BJ (cell line): ENCODE results near the gene SMAD6. TPM values are rescaled to one million over a fixed set of nuclear protein-coding genes. Genes with fewer than 3 reads are reported as not detected.

ENCODE experiments used
- CTCF ChIA-PET: fragments of 350-600 bp; formaldehyde crosslinking; extraction: SDS; loops from one replicate; lab custom pipeline; 2021; ENCODE audit warnings: antibody characterized with exemption, inconsistent platforms; lab: Yijun Ruan, JAX
- POLR2A ChIA-PET: fragments of 300-600 bp; sonication (Branson Sonifier 250); formaldehyde crosslinking; extraction: SDS; loops from one replicate; lab custom pipeline; 2021; ENCODE audit warnings: antibody characterized with exemption; lab: Charles Lee
- DNase-seq: peaks from one replicate; pipeline ENCODE4 v3.0.0-alpha.2; 2011; ENCODE audit warnings: low read depth
- H3K27me3 ChIP-seq: 2 replicates; pipeline ENCODE4 v1.6.0; 2011; ENCODE audit warnings: low read length; ENCODE audit not compliant: control insufficient read depth, insufficient read depth
- H3K36me3 ChIP-seq: 2 replicates; pipeline ENCODE4 v1.5.1; 2011; ENCODE audit warnings: low read length; ENCODE audit not compliant: control insufficient read depth, insufficient read depth
- H3K4me3 ChIP-seq: 2 replicates; pipeline ENCODE4 v1.5.1; 2011; ENCODE audit warnings: low read depth, mild to moderate bottlenecking, control low read depth, low read length
- polyA plus RNA-seq: library from polyadenylated mRNA; depleted of rRNA; stranded (reverse); fragments of >200 nt; gene quantifications from 2 replicates; pipeline ENCODE4 v1.2.3, GENCODE V29; 2011
- TF ChIP-seq, protein P1 (sequence below): IDR thresholded peaks from 2 replicates; pipeline ENCODE4 v1.5.1; 2011; ENCODE audit warnings: low read depth, mild to moderate bottlenecking, control low read depth, inconsistent platforms, low read length, moderate library complexity; ENCODE audit not compliant: insufficient read depth

The SMAD6 gene
- polyA plus RNA-seq, 1 experiment = 3.8 TPM

DNA sequence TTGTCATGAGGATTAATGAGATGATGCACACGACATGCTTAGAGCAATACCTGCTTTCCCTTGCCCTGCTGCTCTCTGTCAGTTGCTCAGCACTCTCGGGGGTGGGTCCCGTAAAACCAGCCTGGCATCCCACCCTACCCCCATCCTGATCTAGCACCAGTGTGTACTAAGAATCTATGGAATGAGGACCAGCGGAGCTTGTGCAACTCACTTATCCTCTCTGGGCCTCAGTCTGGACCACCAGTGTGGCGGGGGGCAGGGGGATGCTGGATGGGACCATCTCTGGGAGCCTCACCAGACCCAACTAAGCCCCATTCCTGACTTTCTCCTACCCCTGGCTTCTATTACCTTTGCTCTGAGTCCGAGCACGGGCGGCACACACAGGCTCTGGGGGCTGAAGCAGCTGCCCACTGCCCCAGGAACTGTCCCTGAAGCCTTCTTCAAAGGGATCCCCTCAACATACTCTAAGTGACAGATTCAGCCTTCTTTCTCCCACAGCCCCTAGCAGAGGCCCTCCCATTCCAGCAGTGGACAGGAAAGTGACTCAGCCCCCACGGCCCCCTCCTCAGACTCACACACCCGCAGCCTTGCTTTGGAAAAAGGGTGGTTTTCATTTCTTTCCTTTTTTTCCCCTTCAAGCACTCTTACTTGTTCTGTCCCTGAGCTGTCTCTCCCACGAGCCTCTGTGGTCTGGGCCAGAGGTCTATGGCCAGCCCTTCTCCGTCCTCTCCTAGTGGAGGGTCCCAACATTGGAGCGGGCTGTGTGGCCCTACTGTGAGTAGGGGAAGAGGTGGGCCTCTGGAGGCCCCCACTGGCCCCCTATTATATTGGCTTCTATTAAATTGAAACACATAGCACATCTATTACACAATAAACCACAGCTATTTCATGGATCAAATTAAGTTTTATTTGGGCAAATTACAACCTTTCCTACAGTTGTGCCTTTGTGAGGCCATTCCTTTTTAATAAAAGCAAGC, 100.3 kb downstream of the SMAD6 start:
- POLR2A ChIA-PET = no interaction called here
- no peaks in the 10 kb centered on the region for H3K27me3 ChIP-seq
- TF ChIP-seq, protein P1, sequence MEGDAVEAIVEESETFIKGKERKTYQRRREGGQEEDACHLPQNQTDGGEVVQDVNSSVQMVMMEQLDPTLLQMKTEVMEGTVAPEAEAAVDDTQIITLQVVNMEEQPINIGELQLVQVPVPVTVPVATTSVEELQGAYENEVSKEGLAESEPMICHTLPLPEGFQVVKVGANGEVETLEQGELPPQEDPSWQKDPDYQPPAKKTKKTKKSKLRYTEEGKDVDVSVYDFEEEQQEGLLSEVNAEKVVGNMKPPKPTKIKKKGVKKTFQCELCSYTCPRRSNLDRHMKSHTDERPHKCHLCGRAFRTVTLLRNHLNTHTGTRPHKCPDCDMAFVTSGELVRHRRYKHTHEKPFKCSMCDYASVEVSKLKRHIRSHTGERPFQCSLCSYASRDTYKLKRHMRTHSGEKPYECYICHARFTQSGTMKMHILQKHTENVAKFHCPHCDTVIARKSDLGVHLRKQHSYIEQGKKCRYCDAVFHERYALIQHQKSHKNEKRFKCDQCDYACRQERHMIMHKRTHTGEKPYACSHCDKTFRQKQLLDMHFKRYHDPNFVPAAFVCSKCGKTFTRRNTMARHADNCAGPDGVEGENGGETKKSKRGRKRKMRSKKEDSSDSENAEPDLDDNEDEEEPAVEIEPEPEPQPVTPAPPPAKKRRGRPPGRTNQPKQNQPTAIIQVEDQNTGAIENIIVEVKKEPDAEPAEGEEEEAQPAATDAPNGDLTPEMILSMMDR = no peak
- CTCF ChIA-PET = interaction anchor here (0.6 to 2.6 kb wide), 10 partner anchors 11 to 99 kb away, joined by 3 to 13 read pairs (median 4); no protein-coding TSS in a partner anchor
- peak; percentile 57 for DNase-seq
- no peaks in the 10 kb centered on the region for H3K36me3 ChIP-seq
- no peak overlapping the region for H3K4me3 ChIP-seq

DNA sequence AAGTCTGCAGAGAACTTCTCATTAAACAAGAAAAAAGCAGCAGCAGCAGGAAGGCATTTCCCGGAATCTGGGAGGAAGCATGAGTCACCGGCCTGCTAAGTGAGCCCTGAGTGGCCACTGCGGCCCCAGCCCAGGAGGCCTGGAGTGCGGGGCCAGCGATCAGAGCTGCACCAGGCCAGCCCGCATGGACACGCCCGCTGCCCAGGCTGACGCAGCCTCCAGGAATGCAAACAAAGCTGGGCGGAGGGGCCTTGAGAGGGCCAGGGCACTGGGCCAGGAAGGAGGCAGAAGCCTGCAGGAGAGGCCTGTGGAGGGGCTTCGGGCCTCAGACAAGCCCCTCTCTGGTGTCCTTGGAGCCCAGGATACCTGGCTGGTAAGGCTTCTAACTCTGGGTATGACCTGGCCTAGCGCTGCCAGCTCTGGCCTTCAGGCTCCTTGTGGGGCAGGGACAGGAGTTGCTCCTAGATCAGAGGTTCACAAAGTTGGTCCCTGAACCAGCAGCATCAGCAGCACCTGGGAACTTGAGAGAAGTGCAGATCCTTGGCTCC, 101.2 kb downstream of the SMAD6 start:
- POLR2A ChIA-PET = interaction anchor here (0.6 kb wide), 1 partner anchor 39 kb away, joined by 4 read pairs; no protein-coding TSS in a partner anchor
- peak; percentile 91 for DNase-seq
- CTCF ChIA-PET = interaction anchor here (0.7 to 2.6 kb wide), 9 partner anchors 14 to 400 kb away, joined by 3 to 13 read pairs (median 4); no protein-coding TSS in a partner anchor
- Histone ChIP-seq H3K36me3 (no peaks in the 10 kb centered on the region), H3K27me3 (no peaks in the 10 kb centered on the region), H3K4me3 (no peak overlapping the region)
- TF ChIP-seq, protein P1 = no peak

DNA sequence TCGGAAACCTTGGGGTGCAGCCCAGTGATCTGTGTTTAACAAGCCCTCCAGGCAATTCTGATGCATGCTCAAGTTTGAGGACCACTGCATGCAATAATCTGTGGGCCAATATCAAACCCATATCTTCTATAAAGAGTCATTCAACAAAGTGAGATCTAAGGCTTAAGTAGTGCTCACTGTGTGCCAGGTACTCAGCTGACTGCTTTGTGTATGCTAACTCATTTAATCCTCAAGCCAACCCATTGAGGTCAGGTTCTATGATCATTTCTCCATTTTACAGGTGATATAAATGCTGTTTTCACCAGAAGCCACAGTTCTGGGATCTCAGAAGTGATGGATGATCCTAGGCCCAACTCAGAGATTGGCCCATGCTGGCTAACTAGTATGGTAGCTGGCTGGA, 101.7 kb downstream of the SMAD6 start:
- CTCF ChIA-PET = interaction anchor here (0.8 to 2.6 kb wide), 7 partner anchors 14 to 400 kb away, joined by 3 to 13 read pairs (median 5); no protein-coding TSS in a partner anchor
- POLR2A ChIA-PET = interaction anchor here (0.6 kb wide), 1 partner anchor 39 kb away, joined by 4 read pairs; no protein-coding TSS in a partner anchor
- Histone ChIP-seq H3K36me3 (no peaks in the 10 kb centered on the region), H3K4me3 (no peak overlapping the region), H3K27me3 (no peaks in the 10 kb centered on the region)
- DNase-seq = no peak
- TF ChIP-seq, protein P1 = no peak

DNA sequence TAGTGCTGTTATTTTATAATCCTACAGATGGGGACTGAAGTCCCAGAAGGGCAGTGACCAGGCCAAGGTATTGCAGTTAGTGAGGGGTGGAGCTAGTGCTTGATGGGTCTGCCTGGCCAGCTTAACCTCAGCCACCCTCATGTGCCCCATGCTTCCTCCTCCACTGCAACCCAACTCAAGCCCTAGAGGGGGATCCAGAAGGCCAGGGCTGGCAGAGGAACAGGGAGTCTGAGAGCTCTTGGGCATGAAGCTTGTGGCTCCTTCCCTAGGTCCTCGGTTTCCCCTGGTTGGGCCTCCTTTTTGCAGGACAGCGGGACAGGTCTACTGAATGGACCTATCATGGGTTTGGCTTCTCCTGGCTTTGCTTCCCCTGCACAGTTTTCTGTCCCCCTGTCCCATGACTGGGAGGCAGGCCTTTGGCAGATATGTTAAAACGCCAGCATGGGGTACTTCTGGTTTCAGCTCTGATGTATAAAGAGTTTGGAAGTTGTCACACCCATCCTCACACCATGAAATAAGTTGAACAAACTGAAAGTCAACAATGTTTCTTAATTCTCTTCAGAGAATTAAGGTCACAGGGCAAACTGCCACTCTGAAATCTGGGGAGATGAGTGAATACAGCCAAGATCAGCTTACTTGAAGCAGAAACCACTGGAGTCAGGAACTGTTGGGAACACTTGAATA, 103.3 kb downstream of the SMAD6 start:
- CTCF ChIA-PET = interaction anchor here (1.4 to 2.1 kb wide), 2 partner anchors 30 to 46 kb away, joined by 3 to 6 read pairs; no protein-coding TSS in a partner anchor
- DNase-seq = no peak
- TF ChIP-seq, protein P1 = no peak
- Histone ChIP-seq H3K4me3 (no peak overlapping the region), H3K36me3 (no peaks in the 10 kb centered on the region), H3K27me3 (no peaks in the 10 kb centered on the region)
- POLR2A ChIA-PET = no interaction called here
